HG03571 (cell line): ENCODE results near the gene SNED1.
"Not testable (repeated sequence)": the region's sequence is repeated elsewhere in the genome, so short reads cannot be mapped to it uniquely, and the experiment has no call there.

Source experiments
- ATAC-seq: cut with Tn5 transposase; IDR thresholded peaks from one replicate; pipeline ENCODE4 v1.9.1; 2021; ENCODE audit not compliant: unreplicated experiment

Gene SNED1

DNA sequence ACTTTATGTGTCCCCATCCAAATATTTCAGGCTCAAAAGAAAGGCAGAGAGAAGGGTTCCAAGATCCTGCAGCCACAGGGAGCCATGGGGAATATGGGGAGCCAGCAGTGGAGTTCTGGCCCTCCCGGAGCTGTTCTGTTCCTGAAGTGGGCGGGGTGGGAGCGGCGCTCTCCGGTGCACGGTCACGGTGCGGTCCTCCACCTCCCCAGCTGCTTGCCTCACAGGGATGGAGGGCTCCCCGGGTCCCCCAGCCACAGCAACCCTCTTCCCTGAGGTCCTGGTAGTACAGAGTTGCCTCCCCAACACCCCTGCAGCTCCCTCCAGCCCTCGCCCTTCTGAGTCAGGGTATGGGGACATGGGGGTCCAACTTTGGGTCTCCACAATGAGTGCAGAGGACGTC is 26.2 kb upstream of the SNED1 start:
- ATAC-seq = no peak

DNA sequence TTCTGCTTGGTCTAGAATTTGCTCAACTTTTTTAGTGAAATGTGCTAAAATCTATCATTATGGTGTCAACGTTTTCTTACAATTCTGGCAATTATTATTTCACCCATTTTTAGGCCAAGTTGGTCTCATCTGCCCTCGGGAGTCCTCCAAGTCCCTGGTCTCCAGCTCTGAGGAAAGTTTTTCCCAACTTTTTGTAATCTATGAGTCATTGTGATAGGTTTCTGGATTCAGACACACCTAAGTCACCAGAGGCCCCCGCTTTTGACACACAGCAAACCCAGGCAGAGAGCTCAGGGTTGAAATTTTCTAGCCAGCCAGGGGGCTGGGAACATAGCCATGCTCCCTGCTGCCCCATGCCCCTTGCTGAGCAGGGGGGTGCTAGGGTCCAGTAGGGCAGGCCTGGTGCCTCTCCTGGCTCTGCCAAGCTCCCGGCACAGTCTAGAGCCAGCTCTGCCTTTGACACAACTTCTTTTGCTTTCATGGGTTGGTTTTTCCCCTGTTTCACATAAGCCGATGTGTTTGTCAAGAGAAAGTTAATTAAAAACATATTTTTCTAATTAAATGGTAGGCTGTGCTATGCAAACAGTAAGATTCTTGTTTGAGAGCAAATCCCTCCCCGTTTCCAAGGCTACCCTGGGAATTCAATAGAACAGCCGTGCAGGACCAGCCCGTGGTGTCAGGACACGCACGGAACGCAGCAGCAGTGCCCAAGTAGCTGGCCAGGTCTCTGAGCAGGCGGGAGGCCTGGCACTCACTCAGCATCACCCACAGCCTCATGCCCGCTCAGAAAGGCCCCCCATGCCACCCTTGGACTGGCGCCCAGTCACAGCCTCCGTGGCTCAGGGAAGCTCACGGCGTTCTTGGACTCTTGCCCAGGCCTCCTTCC is 25.5 kb upstream of the SNED1 start:
- ATAC-seq = no peak

DNA sequence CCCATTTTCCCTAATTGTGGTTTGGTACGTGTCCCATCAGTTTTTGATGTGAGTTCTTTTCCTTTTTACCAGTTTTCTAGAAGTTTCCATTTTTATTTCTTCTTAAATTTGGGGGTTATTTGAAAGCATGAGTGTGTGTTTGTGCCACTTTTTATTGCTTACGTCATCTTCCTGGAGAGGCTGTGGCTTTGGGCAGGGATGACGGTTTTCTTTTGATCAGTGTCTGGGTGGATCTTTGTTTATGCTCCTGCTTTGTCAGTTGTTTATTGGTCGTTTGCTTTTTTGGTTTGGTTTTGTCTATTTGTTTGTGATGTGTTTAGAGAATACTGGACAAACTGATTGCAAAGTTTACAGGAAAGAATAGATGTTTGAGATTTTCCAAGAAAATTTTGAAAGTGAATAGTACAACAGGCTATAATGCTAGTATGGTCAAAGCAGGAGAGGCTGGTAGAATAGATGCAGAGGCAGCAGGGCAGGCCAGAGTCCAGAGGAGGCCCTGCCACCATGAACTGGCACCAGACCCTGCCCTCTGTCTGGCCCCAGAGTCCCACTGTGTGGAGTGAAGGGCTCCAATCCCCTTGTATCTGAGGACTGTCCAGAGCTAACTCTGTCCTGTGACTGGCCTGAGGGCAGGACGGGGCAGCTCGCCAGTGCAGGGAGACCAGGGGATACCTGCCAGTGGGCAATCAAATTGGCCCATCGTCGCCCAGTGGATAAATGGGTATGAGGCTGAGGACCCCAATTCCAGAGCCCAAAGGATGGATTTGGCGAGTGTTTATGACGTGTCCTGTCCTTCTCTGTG is 23.4 kb upstream of the SNED1 start:
- ATAC-seq = no peak

DNA sequence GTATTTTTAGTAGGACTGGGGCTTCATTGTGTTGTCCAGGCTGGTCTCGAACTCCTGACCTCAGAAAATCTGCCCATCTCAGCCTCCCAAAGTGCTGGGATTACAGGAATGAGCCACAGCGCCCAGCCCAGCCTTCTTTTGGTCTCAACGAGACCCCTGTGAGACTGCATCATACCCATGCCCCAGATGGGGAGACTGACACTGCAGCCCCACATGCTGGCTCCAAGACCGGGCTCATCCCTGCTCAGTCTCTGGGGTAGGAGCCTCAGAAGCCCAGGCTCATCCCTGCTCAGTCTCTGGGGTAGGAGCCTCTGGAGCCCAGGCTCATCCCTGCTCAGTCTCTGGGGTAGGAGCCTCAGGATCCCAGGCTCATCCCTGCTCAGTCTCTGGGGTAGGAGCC is 22.5 kb upstream of the SNED1 start:
- not testable (repeated sequence) for ATAC-seq

DNA sequence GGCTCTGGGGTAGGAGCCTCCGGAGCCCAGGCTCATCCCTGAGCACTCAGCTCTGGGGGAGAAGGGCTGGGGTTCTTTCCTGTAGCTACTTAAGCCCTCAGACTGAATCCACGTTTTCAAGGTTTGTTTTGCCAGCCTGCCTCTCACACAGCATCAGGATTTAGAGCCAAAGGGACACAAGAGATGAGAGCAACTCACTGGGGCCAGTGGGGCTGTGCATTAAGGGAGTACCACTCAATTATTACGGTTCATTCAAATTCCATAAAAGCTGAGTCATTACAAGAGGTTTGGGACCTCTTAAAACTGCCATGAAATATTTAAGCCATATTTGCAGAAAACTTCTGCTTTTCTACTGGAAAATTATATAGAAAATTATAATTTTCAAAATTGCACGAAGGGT is 17.1 kb upstream of the SNED1 start:
- ATAC-seq = no peak

DNA sequence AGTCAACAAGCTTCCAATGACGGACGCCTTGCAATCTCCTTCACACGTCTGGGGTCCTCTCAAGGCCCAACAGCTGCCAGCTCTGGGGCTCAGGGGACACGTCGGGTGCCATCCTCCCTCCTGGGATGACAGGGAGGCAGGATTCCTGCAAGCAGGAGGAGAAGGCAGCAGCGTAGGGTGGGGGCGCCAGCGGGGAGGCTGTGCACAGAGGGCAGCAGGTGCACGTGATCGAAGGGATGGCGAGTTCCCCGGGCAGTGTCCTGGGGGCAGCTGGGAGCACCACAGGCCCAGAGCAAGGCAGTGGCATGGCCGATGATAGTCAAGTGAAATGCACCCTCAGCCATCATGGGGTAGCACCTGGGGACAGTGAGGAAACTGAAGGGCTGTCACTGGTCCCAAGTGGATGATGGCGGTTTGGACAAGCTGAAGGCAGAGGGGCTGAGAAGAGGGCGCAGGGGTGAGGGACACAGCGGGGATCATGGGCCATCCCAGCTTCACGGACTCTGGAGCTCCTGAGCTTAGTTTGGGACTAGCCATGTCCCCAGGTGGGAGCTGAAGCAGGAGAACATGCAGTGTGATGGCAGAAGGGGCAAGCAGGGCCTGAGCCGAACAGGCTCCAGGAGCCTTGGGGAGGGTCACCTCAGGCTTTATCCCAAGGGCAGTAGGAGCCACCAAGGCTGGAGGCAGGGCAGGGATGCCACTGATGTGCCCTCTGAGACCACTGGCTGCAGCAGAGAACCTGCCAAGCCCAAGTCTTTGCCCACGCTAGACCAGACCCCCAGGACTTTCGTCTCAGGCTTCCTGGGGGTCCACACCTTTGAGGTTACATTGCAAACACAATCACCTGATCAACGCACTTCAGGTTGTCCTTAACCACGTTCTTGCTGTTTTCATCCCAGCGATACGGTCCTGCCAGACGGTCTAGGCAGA is 16.3 kb upstream of the SNED1 start:
- no peak for ATAC-seq

DNA sequence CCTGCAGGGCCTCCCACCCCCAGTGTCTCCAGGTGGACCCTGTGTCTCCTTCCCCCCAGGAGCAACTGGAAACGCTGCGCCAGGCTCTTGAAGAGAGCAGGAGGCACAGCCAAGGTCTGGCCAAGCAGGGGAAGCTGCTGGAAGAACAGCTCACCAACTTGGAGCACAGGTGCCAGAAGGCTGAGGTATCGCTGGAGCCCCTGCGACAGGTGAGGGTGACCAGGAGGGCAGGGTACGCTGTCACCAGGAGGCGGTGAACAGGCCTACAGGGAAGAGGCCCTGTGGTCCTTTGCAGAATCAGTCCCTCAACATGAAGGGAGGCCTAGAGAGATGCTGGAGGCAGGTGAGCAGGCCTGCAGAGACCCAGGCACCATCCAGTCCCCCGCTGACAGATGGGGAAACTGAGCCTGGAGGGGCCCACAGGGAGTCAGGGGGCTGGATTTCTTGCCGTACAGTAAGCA is 15.6 kb upstream of the SNED1 start:
- ATAC-seq = no peak

DNA sequence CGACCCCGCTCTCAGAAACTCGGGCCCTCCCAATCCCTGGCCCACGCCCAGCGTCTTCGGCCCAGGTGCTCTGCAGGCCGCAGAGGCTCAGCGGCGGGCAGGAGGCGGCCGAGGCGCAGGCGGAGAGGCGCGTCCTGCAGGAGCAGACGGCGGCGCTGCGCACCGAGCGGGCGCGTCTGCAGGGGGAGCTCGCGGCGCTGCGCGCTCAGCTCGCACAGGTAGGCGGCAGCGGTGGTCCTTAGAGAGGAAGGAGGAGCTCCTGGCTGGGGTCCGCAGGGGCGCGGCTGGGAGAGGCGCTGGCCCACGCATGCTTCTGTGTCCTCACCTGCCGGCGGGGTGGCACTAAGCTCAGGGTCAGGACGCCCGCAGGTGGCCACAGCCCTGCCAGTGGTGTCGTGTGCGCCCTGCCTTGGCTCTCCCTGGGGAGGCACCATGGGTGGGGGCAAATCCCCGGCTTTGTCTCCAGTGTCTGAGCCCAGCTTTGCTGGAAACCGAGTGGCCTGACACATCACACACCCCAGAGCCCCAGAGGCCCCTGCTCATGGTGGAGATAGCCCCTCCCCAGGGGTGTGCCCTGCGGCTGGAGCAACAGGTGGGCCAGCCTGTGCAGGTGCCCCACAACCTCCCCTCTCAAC is 14.9 kb upstream of the SNED1 start:
- no peak for ATAC-seq

DNA sequence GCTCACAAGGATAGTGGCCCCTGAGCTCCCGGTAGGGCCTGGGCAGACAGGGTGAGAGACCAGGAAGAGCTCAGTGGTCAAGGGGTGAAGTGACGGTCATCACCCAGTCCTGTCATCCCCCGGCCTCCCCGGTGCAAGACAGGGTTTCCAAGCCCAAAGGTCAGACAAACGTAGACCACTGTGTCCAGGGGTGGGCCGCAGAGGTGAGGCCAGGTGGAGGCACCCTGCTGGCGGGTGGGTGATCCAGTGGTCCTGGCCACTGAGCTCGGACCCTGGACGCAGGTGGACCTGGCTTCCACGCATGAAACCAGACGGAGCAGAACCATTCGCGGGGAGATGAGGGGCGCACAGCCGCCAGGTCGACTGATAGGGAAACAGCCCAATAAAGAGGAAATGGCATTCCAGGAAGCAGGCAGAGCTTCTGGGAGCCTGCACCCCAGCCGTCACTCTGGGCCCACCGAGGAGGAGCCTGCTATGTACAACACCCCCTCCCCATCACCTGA is 14.4 kb upstream of the SNED1 start:
- no peak for ATAC-seq

DNA sequence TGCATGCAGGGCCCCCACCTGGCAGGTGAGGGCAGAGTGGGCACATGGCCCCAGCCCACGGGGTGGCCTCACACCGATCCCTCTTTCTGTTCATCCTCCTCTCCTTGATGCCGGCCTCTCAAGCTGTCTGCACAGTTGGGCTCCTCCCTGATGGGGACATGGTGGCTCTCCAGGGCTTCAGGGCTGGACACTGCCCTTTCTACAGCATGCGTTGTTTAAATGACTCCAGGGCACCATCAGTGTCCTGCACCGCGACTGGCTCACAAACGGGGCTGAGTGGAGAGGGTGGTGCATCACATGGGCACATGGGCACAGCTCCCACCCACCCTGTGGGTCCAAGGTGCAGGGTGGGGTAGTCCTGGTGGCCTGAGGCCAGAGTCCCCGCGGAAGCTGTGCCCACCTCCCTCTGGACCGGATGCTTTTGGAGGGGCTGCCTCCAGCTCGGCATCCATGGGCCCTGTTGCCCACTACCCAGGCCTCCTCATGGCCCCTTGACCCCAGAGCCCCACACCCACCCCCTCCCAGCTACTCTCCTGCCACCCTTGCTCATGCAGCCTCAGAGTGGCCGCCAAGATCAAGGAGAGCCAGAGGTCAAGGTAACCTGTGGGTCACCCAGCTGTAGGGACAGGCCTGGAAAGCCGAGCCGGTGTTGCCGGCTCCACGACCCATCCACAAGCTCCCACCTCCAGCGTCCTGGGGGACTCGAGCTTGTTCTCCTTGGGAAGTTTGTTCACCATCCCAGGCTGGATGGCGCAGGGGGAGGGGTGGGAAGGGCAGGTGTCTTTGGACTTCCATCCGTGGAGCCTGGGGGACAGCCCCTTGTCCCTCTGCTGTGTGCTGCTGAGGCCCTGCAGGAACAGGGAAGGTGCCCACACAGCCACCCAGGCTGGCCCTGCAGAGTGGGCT is 12.3 kb upstream of the SNED1 start:
- no peak for ATAC-seq

DNA sequence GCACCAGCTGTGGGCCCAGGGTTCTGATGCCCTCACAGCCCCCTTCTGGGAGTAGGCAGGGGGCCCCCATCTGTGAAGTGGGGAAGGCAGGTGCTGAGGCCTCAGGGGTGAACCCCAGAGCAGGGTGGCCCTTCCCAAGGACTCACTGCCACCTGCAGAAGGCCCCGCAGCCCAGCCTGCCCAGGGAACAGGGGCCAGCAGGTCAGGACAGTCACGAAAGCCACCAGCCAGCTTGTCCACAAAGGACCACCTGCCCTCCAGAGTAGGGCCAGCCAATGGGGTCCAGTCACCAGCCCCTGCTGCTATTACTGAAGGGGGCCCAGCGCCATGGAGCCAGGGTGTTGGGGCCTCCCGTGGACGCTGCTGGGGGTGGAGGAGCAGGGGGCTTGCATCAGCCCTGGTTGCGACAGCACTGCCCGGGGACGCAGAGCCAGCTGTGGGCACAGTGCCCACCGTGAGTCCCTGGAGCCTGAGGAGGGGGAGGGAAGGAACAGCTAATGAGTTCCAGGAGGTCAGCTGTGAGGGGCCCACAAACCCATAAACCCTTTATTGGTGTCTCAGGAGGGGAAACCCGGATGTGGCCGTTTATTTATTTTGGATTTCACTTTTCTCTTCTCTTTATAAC is 11.5 kb upstream of the SNED1 start:
- no peak for ATAC-seq

DNA sequence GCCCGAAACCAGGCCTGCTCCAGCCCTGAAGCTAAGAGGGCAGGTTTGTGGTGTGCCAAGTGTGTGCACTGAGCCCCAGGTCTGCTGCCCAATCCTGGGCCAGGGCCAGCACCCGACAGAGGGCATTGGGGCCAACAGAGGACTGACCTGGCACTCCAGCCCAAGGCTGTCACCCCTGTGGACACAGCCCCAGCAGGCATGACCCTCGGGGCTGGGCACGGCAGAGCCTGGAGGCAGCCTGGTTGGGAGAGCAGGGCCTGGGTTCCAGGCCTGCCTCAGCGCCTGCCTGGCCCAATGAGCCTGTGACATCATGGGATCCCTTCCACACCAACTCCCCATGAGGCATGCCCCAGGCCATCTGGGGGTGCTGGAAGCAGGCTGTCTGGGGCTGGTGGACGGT is 10.8 kb upstream of the SNED1 start:
- ATAC-seq = no peak

DNA sequence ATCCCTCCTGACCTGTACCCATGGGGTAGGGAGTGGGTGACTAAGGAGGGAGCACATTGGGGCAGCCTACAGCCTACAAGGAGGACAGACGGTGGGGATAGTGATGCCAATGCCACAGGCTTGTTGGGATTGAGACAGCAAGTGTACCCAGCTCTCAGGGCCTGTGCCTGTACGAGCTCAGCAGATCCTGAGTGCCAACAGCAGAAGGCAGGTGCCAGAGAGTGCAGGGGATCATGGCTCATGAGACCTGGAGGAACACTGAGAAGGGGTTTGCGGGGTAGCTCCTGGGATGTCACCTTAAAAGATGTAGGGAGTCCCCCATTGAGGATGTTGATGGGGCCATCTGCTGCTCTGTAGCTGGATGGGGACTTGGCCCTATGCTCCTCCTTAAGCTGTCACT is 10.3 kb upstream of the SNED1 start:
- ATAC-seq = no peak

DNA sequence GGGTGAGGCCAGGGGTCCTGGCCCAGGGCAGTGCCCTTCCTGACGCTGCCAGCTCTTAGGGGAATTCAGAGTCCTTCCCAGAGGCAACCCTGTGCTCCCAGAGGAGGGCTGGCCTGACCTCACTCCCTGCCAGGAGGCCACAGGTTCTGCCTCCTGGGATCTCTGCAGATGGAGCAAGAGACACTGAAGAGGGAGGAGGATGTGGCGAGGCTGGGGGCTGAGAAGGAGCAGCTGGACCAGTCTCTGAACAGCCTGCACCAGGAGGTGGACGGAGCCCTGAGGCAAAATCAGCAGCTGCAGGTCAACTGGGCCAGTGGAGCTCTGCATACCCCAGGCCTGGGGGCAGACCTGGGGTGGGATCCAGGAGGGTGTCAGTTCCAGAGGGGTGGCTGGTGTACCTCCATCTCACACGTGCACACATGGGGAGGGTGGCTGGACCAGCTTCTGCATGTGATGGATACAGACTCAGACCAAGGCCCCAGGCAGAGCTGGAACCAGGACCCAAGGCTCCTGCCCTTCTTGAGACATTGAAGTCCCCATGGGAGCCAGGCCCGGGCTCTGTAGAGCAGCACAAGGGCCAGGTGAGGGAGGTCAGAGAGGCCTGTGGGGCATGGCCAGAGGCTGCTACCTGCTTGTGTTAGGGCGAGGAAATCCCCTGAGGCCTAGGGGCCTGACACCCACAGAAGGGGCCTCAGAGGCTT is 9.7 kb upstream of the SNED1 start:
- no peak for ATAC-seq

DNA sequence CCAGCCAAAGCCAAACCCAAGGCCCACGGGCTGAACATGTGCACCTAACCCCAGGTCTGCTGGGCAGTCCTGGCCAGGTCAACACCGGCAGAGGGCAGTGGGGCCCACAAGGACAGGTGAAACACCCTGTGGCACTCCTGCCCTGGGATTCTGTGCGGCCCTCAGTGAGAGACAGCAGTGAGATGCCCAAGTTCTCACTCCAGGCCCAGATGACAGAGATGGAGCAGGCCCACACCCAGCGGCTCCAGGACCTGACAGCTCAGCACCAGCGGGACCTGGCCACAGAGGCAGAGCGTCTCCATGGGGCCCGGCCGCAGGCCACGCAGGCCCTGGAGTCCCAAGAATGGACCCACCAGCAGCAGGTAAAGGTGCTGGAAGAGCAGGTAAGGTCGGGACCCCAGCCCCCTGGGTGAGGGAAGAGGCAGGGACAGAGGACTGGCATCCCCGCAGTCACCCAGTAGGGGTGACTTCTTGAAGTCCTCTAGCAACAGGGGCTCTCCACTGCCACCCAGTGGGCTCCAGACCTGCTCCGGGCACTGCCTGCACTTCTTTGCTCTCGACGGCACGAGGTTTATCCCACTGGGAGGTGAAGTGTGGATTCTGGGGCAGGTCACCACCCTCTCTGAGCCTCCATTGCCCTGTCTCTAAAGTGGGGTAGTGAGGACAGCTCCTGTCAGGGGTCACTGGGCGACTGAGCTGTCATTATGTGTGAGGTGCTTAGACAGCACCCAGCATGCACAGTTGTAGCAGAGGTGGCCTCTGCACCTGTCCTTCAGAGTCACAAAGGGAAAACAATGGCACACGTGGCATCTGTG is 8.8 kb upstream of the SNED1 start:
- no peak for ATAC-seq

DNA sequence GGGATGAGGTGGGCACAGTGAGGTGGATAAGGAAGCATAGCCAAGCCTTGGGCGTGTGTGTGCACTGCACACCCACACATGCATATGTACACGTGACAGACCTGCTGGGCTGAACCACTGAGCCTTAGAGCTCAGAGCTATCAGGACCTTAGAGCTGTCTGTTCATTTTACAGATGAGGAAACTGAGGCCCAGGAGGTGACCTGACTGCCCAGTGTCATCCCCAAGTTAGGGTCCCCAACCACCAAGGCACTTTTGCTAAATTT is 8.2 kb upstream of the SNED1 start:
- no peak for ATAC-seq

DNA sequence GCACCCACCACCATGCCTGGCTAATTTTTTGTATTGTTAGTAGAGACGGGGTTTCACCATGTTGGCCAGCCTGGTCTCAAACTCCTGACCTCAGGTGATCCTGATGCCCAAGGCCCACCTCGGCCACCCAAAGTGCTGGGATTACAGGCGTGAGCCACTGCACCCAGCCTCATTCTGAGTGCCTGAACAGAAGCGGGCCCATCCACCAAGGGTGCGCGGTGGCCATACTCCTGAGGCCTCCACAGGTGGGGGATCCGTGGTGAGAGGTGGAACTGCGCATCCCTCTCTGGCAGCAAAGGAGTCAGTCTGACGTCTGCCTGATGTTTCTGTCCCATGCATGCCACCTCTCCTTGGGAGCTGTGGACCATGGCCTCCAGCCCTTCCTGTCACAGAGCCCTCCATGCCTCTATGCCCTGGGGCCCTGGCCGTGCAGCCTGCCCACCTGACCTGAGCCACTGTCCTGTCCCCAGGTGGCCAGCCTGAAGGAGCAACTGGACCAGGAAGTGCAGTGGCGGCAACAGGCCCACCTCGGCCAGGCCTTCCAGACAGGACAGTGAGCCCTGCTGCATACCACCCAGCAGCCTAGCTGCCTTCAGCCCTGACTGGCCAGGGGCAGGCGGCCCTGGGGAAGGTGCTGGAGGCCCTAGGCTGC is 7.6 kb upstream of the SNED1 start:
- ATAC-seq = no peak
